Aorta (tissue), 5 donors: ENCODE data around the gene CAVIN3. TPM values are rescaled to one million over a fixed set of nuclear protein-coding genes. Genes with fewer than 3 reads are reported as not detected.
"Not testable (repeated sequence)": the region's sequence is repeated elsewhere in the genome, so short reads cannot be mapped to it uniquely, and the experiment has no call there.

Experiments
- ATAC-seq: fragments of 200-7000 bp; cut with Tn5 transposase; one replicate; pipeline ENCODE4 v1.9.1; 2022; ENCODE audit warnings: moderate library complexity; ENCODE audit not compliant: low FRiP score
- DNase-seq, 2 donors: peaks; one replicate each; pipeline ENCODE4 v3.0.0-alpha.2; 2020
- H3K27ac ChIP-seq, 2 donors: one replicate each; pipeline ENCODE4 v1.5.1; 2013; ENCODE audit warnings: low read length in 2 of 2, mild to moderate bottlenecking in 2 of 2, moderate library complexity in 2 of 2, control low read depth in 1 of 2, inconsistent platforms in 1 of 2, low read depth in 1 of 2
- H3K27me3 ChIP-seq, 2 donors: one replicate each; pipeline ENCODE4 v1.6.1; 2013; ENCODE audit warnings: control low read depth in 1 of 2, low read length in 1 of 2, mild to moderate bottlenecking in 1 of 2, moderate library complexity in 1 of 2; ENCODE audit not compliant: insufficient read depth in 2 of 2, control insufficient read depth in 1 of 2
- H3K36me3 ChIP-seq, 2 donors: one replicate each; pipeline ENCODE4 v1.6.1; 2013; ENCODE audit warnings: control low read depth in 1 of 2, low read length in 1 of 2, mild to moderate bottlenecking in 1 of 2; ENCODE audit not compliant: insufficient read depth in 2 of 2, control insufficient read depth in 1 of 2
- H3K4me1 ChIP-seq, 2 donors: one replicate each; pipeline ENCODE4 v1.6.1; 2013; ENCODE audit warnings: low read length in 2 of 2, control low read depth in 1 of 2, mild to moderate bottlenecking in 1 of 2, moderate library complexity in 1 of 2; ENCODE audit not compliant: insufficient read depth in 2 of 2, control insufficient read depth in 1 of 2
- H3K4me3 ChIP-seq, 2 donors: one replicate each; pipeline ENCODE4 v1.5.1; 2013; ENCODE audit warnings: low read length in 2 of 2, control low read depth in 1 of 2, mild to moderate bottlenecking in 1 of 2
- H3K9me3 ChIP-seq: one replicate; pipeline ENCODE4 v1.6.1; 2013; ENCODE audit warnings: mild to moderate bottlenecking, low read length; ENCODE audit not compliant: control insufficient read depth
- WGBS, 2 donors: extraction: QIAGEN DNeasy Blood & Tissue Kit; methylation state at CpG; one replicate each; pipeline ENCODE4 v1.1.7; 2013; 5-methylcytosine and 5-hydroxymethylcytosine counted together
- intact Hi-C, 2 donors: fragments of 100-400 bp; cut with DNase I; formaldehyde crosslinking; loops; one replicate each; pipeline versions ENCODE4 v1.14.2 to v1.15.0; 2022
- polyA plus RNA-seq, 2 donors: library from polyadenylated mRNA; stranded (reverse); fragments of 200-250 nt; gene quantifications; one replicate each; pipeline ENCODE4 v1.2.3, GENCODE V29; 2013
- total RNA-seq, 2 donors: library from RNA; stranded (reverse); fragmentation: NEBNext Ultra II Directional; extraction: Animal tissue kit (Norgen Biotek cat#: 25700); gene quantifications; one replicate each; pipeline ENCODE4 v1.2.1, GENCODE V29; 2021
- donor health status: healthy with polysubstance abuse.
- donor health status: Bipolar disorder and iron deficiency.
- donor health status: DM: no; HTN: no; CAD: no.
- donor health status: DM: no; HTN: no; CAD: no.
- donor health status: DM: yes; HTN: yes; CAD: no.

The CAVIN3 gene
- total and polyA plus RNA-seq, 4 donors, result 102 to 309 (median 172) TPM

DNA sequence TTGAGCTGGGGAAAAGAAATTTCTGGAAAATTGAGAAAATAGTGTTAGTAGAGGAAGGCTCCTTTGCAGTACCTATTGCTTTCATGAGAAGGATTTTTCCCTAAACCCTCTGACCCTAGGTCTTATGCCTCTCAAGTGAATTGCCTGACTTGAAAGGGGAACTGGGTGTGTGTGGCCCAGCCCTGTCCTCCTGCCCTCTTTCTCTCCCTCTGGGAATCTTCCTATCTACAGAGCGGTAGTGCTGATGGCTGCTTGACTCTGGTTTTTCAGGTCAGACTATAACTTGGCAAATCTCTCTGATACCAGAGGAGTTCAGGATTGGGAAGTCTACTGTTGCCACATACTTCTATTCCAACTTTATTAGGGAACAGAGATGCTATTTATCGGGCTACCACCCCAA is 19.2 kb downstream of the CAVIN3 start:
- Histone ChIP-seq H3K27me3 (no peaks in the 10 kb centered on the region), H3K36me3 (no peaks in the 10 kb centered on the region), H3K9me3 (no peaks in the 10 kb centered on the region), H3K27ac (no peak overlapping the region), H3K4me3 (no peak overlapping the region), H3K4me1 (no peaks in the 10 kb centered on the region)
- DNase-seq (no peak), ATAC-seq (no peak)
- intact Hi-C loops, result no loop called here
- WGBS, 2 donors, result 97 to 98% methylated on average over 2 of the region's 2 CpGs

DNA sequence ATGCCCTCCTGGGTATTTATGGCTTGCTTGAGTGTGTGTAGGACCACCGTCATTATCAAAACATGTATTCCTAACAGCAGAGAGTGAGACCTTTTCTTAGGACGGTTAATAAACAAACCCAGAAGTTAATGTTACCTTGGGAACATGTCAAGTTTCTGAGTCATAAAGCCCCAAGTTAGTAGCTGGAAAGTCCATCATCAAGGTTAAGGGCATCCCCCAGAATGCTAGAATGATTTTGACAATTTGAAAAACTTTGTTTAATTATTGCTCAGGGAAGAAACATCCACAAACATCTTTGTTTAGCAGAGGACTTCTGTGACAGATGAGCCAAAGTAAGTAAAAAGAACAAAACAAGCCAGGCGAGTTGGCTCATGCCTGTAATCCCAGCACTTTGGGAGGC is 20.0 kb downstream of the CAVIN3 start:
- Histone ChIP-seq H3K9me3 (no peaks in the 10 kb centered on the region), H3K4me1 (no peaks in the 10 kb centered on the region), H3K36me3 (no peaks in the 10 kb centered on the region), H3K4me3 (no peak overlapping the region), H3K27ac (no peak overlapping the region), H3K27me3 (no peaks in the 10 kb centered on the region)
- ATAC-seq (no peak), DNase-seq (no peak)
- intact Hi-C loops, result no loop called here
- WGBS, 2 donors, result 64 to 68% methylated on average over 3 of the region's 3 CpGs

DNA sequence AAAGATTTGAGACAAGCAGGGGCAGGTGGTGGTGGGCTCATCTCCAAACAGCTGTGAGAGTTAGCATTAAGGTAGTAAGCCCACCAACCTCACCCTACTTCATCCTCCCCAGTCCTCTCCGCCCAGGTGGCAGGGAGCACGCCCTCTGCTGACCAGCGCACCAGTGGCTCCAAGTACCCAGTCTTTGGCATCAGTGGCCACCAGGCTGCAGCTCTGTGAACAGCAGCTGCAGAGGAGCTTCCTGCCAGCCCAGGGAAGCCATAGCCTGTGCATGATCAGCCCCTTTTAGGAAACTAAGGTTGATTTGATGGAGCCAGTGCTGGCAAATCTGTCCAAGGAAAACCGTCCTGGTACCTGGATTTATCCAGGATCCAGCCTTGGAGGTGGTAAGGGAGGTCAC is 21.7 kb downstream of the CAVIN3 start:
- intact Hi-C loops, result loop anchor here (2.0 to 5.0 kb wide), 2 partner anchors 54 kb away; no protein-coding TSS in a partner anchor
- Histone ChIP-seq H3K4me3 (no peak overlapping the region), H3K9me3 (no peaks in the 10 kb centered on the region), H3K27ac (no peak overlapping the region), H3K27me3 (no peaks in the 10 kb centered on the region), H3K36me3 (no peaks in the 10 kb centered on the region), H3K4me1 (no peaks in the 10 kb centered on the region)
- DNase-seq (peak; percentile 53 to 76), ATAC-seq (peak; percentile 50)
- 47 to 56% methylated on average over 4 of the region's 4 CpGs for WGBS, 2 donors

GRCh38 chr11:6297831-6298230 is 22.5 kb downstream of the CAVIN3 start:
- intact Hi-C loops, result loop anchor here (2.0 to 5.0 kb wide), 2 partner anchors 54 to 55 kb away; no protein-coding TSS in a partner anchor
- 92 to 100% methylated on average over 1 of the region's 1 CpG for WGBS, 2 donors
- Histone ChIP-seq H3K4me3 (no peak overlapping the region), H3K36me3 (no peaks in the 10 kb centered on the region), H3K9me3 (no peaks in the 10 kb centered on the region), H3K27me3 (no peaks in the 10 kb centered on the region), H3K27ac (no peak overlapping the region), H3K4me1 (no peaks in the 10 kb centered on the region)
- ATAC-seq, result no peak
- no peak for DNase-seq

GRCh38 chr11:6285019-6285418 is 35.3 kb downstream of the CAVIN3 start:
- ATAC-seq (no peak), DNase-seq (no peak)
- intact Hi-C loops, result no loop called here
- 67 to 77% methylated on average over 4 of the region's 4 CpGs for WGBS, 2 donors
- Histone ChIP-seq H3K27me3 (peaks cover 0 to 2% of the 10 kb centered on the region in 2 donors), H3K9me3 (no peaks in the 10 kb centered on the region), H3K4me1 (no peaks in the 10 kb centered on the region), H3K4me3 (no peak overlapping the region), H3K36me3 (no peaks in the 10 kb centered on the region), H3K27ac (no peak overlapping the region)

DNA sequence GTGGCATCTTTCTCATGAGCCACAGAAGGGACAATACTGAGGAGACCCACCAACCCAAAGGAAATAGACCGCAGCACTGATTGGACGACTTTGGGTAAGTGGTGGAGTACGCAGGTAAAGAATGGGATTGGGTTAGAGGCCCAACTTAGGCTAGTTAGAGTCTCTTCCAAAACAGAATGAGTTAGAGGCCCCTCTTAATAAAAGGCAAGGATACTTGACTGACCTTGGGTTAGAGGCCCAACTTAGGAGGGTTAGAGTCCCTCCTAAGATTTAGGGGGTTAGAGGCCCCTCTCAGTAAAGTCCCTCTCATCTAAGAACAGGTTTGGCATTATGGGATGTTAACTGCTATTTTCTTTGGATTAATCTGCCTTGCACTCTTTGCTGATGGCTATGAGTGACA is 36.1 kb downstream of the CAVIN3 start:
- ATAC-seq (no peak), DNase-seq (no peak)
- 95 to 96% methylated on average over 3 of the region's 3 CpGs for WGBS, 2 donors
- intact Hi-C loops, result no loop called here
- Histone ChIP-seq H3K27me3 (peaks cover 0 to 2% of the 10 kb centered on the region in 2 donors), H3K4me1 (no peaks in the 10 kb centered on the region), H3K9me3 (no peaks in the 10 kb centered on the region), H3K4me3 (no peak overlapping the region), H3K36me3 (no peaks in the 10 kb centered on the region), H3K27ac (no peak overlapping the region)

- no peak overlapping the region for H3K27ac ChIP-seq
- intact Hi-C loops, result no loop called here
- H3K27me3 ChIP-seq, result peaks cover 0 to 2% of the 10 kb centered on the region in 2 donors
- WGBS, 2 donors, result 83 to 88% methylated on average over 4 of the region's 4 CpGs
- H3K9me3 ChIP-seq, result no peaks in the 10 kb centered on the region
- H3K36me3 ChIP-seq, result no peaks in the 10 kb centered on the region
- H3K4me3 ChIP-seq, result no peak overlapping the region
- DNase-seq (no peak), ATAC-seq (no peak)
- no peaks in the 10 kb centered on the region for H3K4me1 ChIP-seq
Observed at GRCh38 chr11:6283453-6284023, 36.8 kb downstream of the CAVIN3 start.

DNA sequence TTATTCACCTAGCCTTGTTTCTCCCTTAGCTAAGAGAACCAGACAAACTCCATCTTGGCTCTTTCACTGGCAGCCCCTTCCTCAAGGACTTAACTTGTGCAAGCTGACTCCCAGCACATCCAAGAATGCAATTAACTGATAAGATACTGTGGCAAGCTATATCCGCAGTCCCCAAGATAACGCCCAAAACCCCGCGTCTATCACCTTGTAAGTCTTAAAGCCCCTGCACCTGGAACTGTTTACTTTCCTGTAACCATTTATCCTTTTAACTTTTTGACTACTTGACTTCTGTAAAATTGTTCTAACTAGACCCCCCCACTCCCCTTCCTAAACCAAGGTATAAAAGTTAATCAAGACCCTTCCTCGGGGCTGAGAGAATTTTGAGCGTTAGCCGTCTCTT is 39.5 kb downstream of the CAVIN3 start:
- H3K27ac ChIP-seq, H3K36me3 ChIP-seq, H3K9me3 ChIP-seq, H3K4me3 ChIP-seq, H3K27me3 ChIP-seq, DNase-seq, intact Hi-C loops, ATAC-seq, H3K4me1 ChIP-seq: not testable (repeated sequence)
- WGBS, 2 donors, result 80 to 81% methylated on average over 7 of the region's 7 CpGs

- 19 to 27% methylated on average over 3 to 4 of the region's 4 CpGs for WGBS, 2 donors
- Histone ChIP-seq H3K4me3 (no peak overlapping the region), H3K27me3 (no peaks in the 10 kb centered on the region), H3K27ac (no peak overlapping the region), H3K4me1 (no peaks in the 10 kb centered on the region), H3K9me3 (no peaks in the 10 kb centered on the region), H3K36me3 (no peaks in the 10 kb centered on the region)
- intact Hi-C loops, result no loop called here
- DNase-seq (no peak), ATAC-seq (no peak)
Observed at GRCh38 chr11:6273188-6273587, 47.1 kb downstream of the CAVIN3 start.
